H1 (cell line): ENCODE data around the gene MORN4. TPM values are rescaled to one million over a fixed set of nuclear protein-coding genes. Genes with fewer than 3 reads are reported as not detected.

ENCODE experiments used
- CBX8 ChIP-seq: fragments of 300-800, 300-1000 bp; sonication (generic); IDR thresholded peaks from 2 replicates; pipeline ENCODE4 v1.7.1; 2016; ENCODE audit warnings: low read depth, low read length, borderline replicate concordance
- CEBPB ChIP-seq: IDR thresholded peaks from 2 replicates; pipeline ENCODE4 v1.6.1; 2012; ENCODE audit warnings: low read depth, low read length
- CHD7 ChIP-seq: fragments of 300-600 bp; sonication (generic); IDR thresholded peaks from 2 replicates; pipeline ENCODE4 v1.7.1; 2012; ENCODE audit warnings: low read length, moderate library complexity, mild to moderate bottlenecking, inconsistent platforms; ENCODE audit not compliant: insufficient replicate concordance
- HDAC6 ChIP-seq: IDR thresholded peaks from one replicate; pipeline ENCODE4 v1.7.1; 2012; ENCODE audit warnings: low read depth, mild to moderate bottlenecking, inconsistent platforms, low read length, moderate library complexity
- RAD21 ChIP-seq, 2 experiments: IDR thresholded peaks in 1 of 2; conservative IDR thresholded peaks in 1 of 2; 2 replicates each; pipeline ENCODE4 v1.6.1; 2011; ENCODE audit warnings: low read depth in 2 of 2, low read length in 2 of 2, improper control_type of control experiment in 1 of 2, inconsistent platforms in 1 of 2, mild to moderate bottlenecking in 1 of 2, moderate library complexity in 1 of 2
- RFX5 ChIP-seq: IDR thresholded peaks from 2 replicates; pipeline ENCODE4 v1.6.1; 2011; ENCODE audit warnings: low read depth, low read length, improper control_type of control experiment, borderline replicate concordance
- SIX5 ChIP-seq: IDR thresholded peaks from 2 replicates; pipeline ENCODE4 v1.6.1; 2011; ENCODE audit warnings: mild to moderate bottlenecking, low read depth, low read length
- TAF7 ChIP-seq: optimal IDR thresholded peaks from 2 replicates; pipeline ENCODE3; 2011; ENCODE audit warnings: low read depth, mild to moderate bottlenecking, inconsistent platforms, low read length, moderate library complexity, borderline replicate concordance
- TBP ChIP-seq: IDR thresholded peaks from 2 replicates; pipeline ENCODE4 v1.6.1; 2011; ENCODE audit warnings: low read depth, low read length, improper control_type of control experiment
- polyA plus RNA-seq, 7 experiments: library from polyadenylated mRNA; depleted of rRNA in 3 of 7; stranded (reverse) in 5 of 7; unstranded in 2 of 7; fragments of >200 nt in 5 of 7; fragments of 200-250 nt in 2 of 7; gene quantifications; 1 replicate in 5 of 7; 2 replicates in 1 of 7; 4 replicates in 1 of 7; pipeline versions ENCODE4 v1.2.1 to v1.2.3, GENCODE V29; 2011 to 2013; ENCODE audit warnings: missing spikeins in 2 of 7, mixed read lengths in 2 of 7
- total RNA-seq: library from RNA; stranded (reverse); fragmentation: NEBNext Ultra II Directional; extraction: Animal tissue kit (Norgen Biotek cat#: 25700); gene quantifications from 2 replicates; pipeline ENCODE4 v1.2.1, GENCODE V29; 2021

The MORN4 gene
- total and polyA plus RNA-seq, 2 of the 8 experiments (the other 6 are each of a cell fraction or from before 2014, with no cell fraction given) = 13.6 to 22.0 TPM

DNA sequence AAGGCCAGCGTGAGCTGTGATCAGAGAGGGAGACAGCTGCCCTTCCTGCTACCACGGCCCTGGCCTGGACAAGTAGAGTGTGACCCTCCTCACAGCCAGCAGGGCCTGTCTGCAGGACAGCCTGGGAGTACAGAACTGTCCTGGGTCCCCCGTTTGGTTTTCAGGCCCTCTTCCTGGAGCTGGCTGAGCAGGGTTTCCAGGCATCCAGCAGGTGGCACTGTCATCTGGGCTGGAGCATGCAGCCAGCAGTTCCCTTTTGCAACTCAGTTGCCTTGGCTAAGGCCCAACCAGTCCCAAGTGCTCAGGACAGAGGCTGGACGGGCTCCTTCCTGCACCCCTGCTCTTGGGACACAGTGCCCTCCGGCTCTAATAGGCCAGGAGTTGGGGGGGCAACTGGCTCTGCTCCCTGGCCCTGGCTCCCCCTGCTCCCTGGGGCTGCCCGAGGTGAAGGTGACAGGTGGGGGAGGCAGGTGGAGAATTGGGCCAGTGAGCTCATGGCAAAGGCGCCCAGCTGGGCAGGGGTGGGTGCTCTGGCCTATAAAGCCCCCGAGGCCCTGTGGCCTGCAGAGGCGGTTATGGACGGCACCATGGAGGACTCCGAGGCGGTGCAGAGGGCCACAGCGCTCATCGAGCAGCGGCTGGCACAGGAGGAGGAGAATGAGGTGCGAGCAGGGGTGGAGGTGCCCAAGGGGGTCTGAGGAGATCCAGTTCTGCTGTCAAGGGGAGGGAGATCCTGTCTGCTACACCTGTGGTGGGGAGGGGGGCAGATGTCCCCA is 60.9 kb downstream of the MORN4 start, which contains the start of gene ANKRD2 (continued):
- TF ChIP-seq CHD7 = no peak
- TF ChIP-seq TBP = peak; percentile 40; the same call in 1 of the 2 replicates
- TF ChIP-seq CEBPB = 0 out of 2 replicates have a peak, but pooled peaks have one; percentile 14
- TF ChIP-seq CBX8 = no peak
- no peak for TF ChIP-seq TAF7
- no peak for TF ChIP-seq HDAC6
- peak; percentile 82 to 89 for TF ChIP-seq RAD21 (IDR thresholded peaks at IDR 0.05 in 1 of 2, conservative IDR thresholded peaks at IDR 0.05 in 1 of 2; ENCODE audit: low read depth in 2 of 2, low read length in 2 of 2)
- TF ChIP-seq SIX5 = no peak
- TF ChIP-seq RFX5 = no peak
